LNCAP (cell line): Measurements from ENCODE around the gene FADS6.

Experiments
- TF ChIP-seq, protein P1 (sequence below): fragments of 450-650 bp; IDR thresholded peaks from 2 replicates; pipeline ENCODE4 v1.5.1; 2017; ENCODE audit warnings: mild to moderate bottlenecking

Gene FADS6

DNA sequence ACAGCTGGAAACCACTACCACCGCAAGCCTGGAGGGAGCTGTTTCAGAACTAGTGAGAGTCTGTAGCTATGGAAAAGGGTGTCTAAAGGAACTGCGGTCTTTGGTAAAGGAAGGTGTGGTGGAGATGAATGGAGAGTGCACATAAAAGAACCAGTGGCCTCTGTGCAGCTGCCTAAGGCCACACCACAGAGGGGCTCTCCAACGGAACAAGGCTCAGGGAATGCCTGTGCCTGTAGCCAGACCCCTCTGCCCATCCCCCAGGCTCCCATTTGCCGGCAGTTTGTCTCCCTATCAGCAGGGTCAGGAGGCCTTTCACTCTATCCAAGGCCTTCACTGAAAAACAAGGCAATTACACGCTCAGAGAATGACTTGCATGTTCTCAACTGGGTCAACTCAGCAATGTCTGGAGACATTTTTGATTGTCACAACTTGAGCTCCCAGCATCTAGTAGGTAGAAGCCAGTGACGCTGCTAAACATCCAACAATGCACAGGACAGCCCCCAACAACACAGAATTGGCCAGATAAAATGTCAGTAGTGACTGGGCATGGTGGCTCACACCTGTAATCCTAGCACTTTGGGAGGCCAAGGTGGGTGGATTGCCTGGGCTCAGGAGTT is 17.3 kb downstream of the FADS6 start:
- TF ChIP-seq, protein P1, sequence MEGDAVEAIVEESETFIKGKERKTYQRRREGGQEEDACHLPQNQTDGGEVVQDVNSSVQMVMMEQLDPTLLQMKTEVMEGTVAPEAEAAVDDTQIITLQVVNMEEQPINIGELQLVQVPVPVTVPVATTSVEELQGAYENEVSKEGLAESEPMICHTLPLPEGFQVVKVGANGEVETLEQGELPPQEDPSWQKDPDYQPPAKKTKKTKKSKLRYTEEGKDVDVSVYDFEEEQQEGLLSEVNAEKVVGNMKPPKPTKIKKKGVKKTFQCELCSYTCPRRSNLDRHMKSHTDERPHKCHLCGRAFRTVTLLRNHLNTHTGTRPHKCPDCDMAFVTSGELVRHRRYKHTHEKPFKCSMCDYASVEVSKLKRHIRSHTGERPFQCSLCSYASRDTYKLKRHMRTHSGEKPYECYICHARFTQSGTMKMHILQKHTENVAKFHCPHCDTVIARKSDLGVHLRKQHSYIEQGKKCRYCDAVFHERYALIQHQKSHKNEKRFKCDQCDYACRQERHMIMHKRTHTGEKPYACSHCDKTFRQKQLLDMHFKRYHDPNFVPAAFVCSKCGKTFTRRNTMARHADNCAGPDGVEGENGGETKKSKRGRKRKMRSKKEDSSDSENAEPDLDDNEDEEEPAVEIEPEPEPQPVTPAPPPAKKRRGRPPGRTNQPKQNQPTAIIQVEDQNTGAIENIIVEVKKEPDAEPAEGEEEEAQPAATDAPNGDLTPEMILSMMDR = no peak

DNA sequence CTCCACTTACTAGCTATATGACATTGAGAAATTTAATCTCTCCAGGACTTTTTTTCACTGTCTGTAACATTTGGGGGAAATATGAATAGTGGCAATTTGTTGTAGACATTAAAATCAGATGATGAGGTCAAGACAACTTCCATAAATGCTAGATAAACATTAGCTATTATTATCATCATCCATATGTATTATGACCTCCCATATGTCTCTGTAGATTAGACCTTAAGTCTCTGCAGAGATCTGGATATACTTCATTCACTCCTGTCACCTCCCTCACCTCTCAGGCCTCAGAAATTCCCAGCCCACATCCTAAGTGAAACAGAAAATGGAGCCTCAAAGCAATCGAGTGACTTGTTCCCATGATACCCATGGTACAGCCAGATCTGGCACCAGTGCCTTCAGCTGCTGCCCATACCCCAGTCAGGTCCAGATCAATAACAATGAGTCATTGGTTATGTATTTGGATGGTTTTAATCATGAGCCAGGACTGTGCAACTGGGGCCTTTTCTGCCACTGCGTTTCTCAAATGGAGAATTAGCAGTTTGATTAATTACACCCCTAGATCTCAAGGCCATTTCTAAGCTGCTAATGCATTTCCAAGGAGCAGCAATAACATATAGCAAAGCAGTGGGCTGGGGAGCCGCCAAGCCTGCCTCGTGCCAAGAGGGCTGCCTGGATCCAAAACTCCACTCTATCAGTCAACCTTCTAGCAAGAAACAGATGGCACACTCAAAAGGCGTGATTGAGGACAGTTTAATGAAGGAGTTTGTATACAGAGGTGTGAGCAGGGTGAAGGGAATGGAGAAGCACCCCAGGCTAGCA is 18.1 kb downstream of the FADS6 start:
- TF ChIP-seq, protein P1 = no peak

DNA sequence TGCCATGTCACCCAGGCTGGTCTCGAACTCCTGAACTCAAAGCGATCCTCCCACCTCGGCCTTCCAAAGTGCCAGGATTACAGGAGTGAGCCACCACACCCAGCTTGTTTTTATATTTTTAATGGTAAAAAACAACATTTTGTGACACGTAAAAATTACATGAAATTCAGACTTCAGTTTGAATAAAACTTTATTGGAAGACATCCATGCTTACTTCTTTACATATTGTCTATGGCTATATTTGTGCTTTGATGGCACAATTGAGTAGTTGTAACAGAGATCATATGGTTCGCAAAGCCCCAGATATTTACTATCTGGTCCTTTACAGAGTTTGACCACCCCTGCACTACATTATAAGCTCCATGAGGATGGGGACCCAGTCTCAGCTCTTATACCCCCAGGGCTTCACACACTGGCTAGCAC is 18.8 kb downstream of the FADS6 start:
- TF ChIP-seq, protein P1 = no peak

DNA sequence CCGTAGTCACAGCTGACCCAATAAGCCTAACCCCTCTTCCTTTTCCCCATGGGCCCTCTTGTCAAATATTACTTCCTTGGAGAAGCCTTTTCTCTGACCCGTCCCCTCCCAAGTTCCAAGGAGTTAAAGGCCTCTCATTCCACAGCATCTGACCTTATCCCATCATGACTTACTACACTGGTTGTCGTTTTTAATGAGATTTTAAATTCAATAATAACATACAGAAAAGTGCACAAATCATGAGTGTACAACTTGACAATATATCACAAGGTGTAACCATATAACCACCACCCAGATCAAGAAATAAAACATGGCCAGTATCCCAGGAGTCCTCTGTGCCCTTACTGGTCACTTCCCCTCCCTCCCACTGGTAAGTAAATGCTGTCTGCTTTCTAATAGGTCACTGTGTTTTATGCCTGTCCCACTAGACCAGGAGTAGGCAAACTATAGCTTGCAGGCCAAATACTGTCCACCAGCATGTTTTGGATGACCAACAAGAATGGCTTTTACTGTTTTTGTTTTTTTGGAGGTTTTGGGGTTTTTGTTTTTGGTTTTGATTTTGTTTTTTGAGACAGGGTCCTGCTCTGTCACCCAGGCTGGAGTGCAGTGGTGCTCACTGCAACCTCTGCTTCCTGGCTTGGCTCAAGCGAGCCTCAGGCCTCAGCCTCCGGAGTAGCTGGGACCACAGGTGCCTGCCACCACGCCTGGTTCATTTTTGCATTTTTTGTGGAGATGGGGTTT is 19.4 kb downstream of the FADS6 start:
- TF ChIP-seq, protein P1 = no peak

DNA sequence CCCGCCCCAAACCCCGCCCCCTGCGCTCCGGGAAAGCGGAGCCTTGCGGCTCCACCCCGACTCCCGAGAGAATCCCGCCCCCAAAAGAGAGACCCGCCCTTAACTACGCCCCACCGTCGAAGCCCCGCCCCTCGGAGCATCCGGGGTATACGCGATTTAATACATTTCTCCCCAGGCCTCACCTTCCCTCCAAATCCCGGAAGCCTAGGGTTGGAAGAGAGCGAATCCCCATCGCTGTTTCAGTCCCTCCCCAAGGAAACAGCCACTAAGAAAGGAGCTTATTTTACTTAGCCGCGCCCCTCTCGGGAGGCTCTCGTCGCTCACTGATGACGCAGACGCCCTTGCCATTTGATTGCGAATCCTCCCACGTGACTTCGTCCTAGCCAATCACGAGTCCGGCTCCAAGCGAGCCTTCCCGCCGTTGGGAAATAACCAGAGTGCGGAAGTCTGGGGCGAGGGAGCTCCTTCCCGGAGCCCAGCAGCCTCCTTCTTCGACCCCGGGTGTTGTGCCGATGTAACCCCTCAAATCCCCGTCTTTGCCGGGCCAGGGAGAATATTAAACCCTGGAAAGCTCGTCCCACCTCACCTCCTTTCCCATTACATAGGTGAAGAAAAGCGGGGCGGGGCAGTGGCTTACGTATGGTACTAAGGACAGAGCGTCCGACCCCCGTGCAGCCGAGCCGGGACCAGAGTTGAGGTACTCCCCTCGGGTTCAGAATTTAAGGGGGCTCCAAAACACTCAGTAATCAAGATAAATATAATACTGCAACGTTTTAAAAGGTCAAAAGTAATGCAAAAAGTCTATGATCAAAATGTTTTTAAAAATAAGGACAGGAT is 20.2 kb downstream of the FADS6 start:
- TF ChIP-seq, protein P1 = no peak

DNA sequence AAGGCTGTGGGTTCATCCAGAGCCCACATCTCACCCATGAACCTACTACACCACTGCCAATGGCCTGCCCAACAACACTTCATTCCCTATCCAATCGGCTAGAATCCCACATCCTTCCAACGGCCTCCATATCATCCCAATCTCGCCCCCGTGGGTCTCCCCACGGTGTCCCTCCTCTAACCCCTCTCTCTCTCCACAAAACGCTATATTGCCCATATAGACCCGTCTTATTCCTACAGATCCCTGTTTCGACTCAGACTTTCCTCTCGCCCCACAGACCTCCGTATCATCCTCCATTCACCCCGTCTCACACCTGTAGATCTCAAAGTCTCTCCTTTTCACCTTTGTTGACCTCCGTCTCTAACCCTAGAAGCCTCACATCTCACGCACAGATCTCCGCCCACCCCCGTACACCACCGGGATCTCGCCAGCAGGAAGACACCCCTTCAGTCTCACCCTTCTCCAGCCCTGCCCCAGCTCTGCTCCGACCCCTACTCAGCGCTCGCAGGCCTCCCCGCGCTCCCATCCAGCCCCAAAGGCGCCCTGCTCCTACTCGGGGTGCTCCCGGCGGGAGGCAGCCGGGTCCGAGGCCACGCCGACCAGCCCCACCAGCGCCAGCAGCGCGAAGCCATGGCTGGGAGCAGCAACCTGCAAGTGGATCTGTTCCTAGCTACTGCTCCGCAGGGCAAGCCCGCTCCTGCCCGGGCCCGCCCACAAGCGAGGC is 21.0 kb downstream of the FADS6 start, which contains the start of gene FDXR:
Gene FDXR, minus strand, starts transcription at position 682 of the 724 bp plus-strand sequence. Its CDS starts 50 bp downstream, at position 632.
- TF ChIP-seq, protein P1 = no peak
